ENCODE measurements around the gene MIOX. TPM values are rescaled to one million over a fixed set of nuclear protein-coding genes. Genes with fewer than 3 reads are reported as not detected.
"Not testable (repeated sequence)": the region's sequence is repeated elsewhere in the genome, so short reads cannot be mapped to it uniquely, and the experiment has no call there.

The MIOX gene
- total RNA-seq, 1 donor from 2014 or later: not detected

DNA sequence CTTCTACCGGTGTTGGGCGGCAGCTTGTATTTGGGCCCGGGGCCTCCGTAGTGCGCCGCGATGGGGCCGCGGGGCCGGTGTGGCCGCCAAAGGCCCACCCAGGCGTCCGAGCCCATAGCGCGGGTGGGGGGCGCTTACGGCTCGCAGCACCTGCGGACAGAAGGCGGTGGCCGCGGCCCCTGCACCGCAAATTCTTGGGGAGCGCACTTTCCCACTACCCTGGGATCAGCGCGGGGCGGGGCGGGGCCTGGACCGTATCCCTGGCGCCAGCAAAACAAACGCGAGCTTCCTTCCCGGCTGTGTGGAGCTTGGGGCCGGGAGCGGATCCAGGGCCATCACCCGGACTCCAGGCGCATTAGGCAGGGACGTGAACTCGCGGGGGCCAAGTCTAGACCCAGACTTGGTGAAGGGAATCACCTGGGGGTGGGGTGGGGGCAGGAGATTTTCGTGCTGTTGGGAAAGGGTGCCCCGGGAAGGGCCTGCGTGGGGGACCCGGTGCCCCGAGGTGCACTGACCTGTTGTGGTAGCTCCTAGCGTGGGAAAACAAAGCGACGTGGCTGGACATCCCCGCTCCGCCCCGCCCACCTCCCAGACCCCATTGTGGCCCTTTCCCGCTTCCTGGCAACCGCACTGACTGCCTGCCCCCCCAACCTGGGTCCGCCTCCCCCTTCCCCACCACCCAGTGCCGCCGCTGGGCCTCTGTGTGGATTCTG lies 45.5 kb downstream of the MIOX start:
- intact Hi-C loops (cut with micrococcal nuclease): no loop called here
- peak; percentile 90 for DNase-seq

DNA sequence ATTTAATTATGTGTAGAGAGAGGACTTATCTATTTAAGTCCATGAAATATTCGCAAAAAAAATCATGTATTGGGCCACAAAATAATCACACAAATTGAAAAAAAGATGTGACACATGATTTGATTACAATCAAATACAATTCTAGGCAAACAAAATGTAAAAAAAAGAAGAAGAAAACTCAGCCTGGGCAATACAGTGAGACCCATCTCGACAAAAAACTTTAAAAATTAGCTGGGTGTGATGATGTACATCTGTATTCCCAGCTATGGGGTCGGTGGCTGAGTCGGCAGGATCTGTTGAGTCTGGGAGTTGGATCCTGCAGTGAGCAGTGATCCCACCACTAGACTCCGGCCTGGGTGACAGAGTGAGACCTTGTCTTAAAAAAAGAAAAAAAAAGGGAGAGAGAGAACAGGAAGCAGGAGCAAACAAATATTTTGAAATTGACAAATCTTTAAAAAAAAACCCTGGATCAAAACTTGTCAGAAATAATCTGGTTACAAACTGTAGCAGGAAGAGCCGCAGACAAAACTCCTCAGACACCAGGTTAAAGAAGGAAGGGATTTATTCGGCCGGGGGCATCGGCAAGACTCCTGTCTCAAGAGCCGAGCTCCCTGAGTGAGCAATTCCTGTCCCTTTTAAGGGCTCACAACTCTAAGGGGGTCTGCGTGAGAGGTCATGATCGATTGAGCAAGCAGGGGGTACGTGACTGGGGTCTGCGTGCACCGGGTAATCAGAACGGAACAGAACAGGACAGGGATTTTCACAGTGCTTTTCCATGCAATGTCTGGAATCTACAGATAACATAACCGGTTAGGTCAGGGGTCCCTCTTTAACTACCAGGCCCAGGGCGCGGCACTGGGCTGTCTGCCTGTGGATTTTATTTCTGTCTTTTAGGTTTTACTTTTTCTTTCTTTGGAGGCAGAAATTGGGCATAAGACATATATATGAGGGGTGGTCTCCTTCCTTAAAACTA lies 46.5 kb downstream of the MIOX start:
- peak; percentile 21 for DNase-seq
- ATAC-seq: no peak
- intact Hi-C loops (cut with micrococcal nuclease): no loop called here

More for the DNA sequence above, 45.5 kb downstream of the MIOX start:
- ATAC-seq: peak; percentile 63

DNA sequence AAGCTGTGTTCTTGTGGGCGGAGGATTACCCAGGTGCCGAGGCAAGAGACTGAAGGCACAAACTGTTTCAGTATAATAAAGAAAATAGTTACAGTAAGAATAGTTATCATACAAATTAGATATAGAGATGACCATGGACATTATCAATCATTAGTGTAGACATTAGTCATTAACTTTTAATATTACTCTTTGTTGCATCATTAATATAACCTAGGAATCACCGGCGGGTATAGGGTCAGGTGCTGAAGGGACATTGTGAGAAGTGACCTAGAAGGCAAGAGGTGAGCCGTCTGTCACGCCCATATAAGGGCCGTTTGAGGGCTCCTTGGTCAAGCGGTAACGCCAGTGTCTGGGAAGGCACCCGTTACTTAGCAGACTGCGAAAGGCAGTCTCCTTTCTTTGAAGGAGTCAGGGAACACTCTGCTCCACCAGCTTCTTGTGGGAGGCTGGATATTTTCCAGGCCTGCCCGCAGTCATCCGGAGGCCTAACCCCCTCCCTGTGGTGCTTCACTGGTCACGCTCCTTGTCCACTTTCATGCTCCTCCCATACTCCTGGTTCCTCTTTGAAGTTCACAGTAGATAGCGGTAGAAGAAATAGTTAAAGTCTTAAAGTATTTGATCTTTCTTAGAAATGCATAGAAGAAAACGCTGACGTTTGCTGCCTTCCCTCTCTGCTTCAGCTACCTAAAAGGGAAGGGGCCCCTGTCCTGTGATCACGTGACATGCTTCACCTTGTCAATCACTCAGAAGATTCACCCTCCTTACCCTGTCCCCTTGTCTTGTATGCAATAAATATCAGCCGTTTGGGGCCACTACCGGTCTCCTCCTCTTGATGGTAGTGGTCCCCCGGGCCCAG lies 47.4 kb downstream of the MIOX start:
- ATAC-seq; intact Hi-C loops (cut with micrococcal nuclease): not testable (repeated sequence)
- peak; percentile 47 for DNase-seq

DNA sequence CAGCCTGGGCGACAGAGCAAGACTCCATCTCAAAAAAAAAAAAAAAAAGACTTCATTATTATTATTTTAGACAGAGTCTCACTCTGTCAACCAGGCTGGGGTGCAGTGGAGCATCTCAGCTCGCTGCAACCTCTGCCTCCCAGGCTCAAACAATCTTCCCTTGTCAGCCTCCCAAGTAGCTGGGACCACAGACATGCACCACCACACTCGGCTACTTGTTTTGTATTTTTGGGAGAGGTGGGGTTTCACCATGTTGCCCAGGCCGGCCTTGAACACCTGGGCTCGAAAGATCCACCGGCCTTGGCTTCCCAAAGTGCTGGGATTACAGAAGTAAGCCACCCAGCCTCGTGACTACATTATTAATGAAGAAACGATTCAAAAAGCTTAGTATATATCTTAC lies 48.5 kb downstream of the MIOX start:
- intact Hi-C loops (cut with micrococcal nuclease): no loop called here
- no peak for ATAC-seq
- peak; percentile 15 for DNase-seq

DNA sequence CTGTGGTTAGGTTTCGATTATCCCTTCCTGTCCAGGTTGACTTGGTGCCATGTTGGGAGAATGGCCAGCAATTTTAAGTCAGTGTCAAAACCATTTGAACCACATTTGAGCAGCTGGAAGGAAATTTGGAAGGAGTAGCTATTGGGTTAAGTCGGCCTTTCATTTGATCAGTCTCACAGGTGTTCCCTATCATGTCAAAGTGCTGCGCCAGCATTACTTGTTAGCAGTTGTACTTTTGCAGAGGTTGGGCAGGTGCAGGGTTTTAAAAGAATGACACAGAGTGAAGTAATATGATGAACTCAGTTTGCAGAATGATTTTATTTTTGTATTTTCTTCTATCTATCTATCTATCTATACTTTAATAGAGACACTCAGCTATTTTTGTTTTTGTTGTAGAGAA lies 49.6 kb downstream of the MIOX start:
- intact Hi-C loops (cut with micrococcal nuclease): no loop called here
- ATAC-seq (no peak), DNase-seq (no peak)

DNA sequence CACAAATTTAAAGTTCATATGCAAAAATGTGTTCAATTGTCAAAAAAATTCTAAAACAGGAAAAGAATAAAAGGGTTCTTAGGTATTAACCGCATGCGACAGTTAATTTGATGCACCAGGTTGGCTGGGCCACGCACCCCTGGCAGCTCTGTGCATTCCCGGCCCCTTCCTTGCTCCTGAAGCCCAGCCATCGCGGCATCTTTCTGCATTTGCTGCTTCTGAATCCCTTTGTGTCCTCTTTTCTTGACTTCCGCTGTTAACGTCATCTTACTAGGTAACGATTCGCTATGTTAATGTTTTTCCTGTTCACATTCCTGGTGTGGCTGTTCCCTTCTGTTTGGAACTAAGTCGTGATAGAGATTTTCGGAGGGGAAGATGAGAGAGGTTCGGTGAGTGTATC lies 51.1 kb downstream of the MIOX start:
- DNase-seq (peak; percentile 2), ATAC-seq (no peak)
- intact Hi-C loops (cut with micrococcal nuclease): no loop called here

Other genes starting within 250 kb of the MIOX start
- 18.4 TPM for gene TUBGCP6, start 241.8 kb upstream of the MIOX start, total RNA-seq
- 12.7 TPM for gene HDAC10, start 235.6 kb upstream of the MIOX start, total RNA-seq
- gene MAPK12, start 225.2 kb upstream of the MIOX start, total RNA-seq: 15.8 TPM
- 9.1 TPM for gene MAPK11, start 216.5 kb upstream of the MIOX start, total RNA-seq
- 81.7 TPM for gene PLXNB2, start 179.2 kb upstream of the MIOX start, total RNA-seq
- gene DENND6B, start 159.8 kb upstream of the MIOX start, total RNA-seq: 1.4 TPM
- 44.3 TPM for gene PPP6R2, start 143.5 kb upstream of the MIOX start, total RNA-seq
- 55.5 TPM for gene SBF1, start 11.8 kb upstream of the MIOX start, total RNA-seq
- not detected for gene ADM2, start 5.3 kb upstream of the MIOX start, total RNA-seq
- gene LMF2, start 20.8 kb downstream of the MIOX start, total RNA-seq: 27.6 TPM
- gene NCAPH2, start 21.4 kb downstream of the MIOX start, total RNA-seq: 30.6 TPM
- 1.3 TPM for gene SCO2, start 38.7 kb downstream of the MIOX start, total RNA-seq
- 12.7 TPM for gene TYMP, start 43.2 kb downstream of the MIOX start, total RNA-seq
- gene KLHDC7B, start 59.0 kb downstream of the MIOX start, total RNA-seq: not detected
- not detected for gene SYCE3, start 76.1 kb downstream of the MIOX start, total RNA-seq
- gene CPT1B, start 91.6 kb downstream of the MIOX start, total RNA-seq: 458 TPM
- 42.7 TPM for gene CHKB, start 96.0 kb downstream of the MIOX start, total RNA-seq
- 0.57 TPM for gene MAPK8IP2, start 113.9 kb downstream of the MIOX start, total RNA-seq
- 22.2 TPM for gene ARSA, start 141.3 kb downstream of the MIOX start, total RNA-seq
- 22.9 TPM for gene SHANK3, start 186.0 kb downstream of the MIOX start, total RNA-seq